Posterior cingulate gyrus (tissue), 11 donors: Measurements from ENCODE around the gene NDUFS7.
"Not testable (repeated sequence)": the region's sequence is repeated elsewhere in the genome, so short reads cannot be mapped to it uniquely, and the experiment has no call there.

Experiments used
- DNase-seq, 10 donors: peaks; one replicate each; pipeline versions ENCODE4 v3.0.0 to v3.0.0-alpha.2; 2020 to 2021; ENCODE audit warnings: mixed read lengths in 3 of 10
- intact Hi-C: fragments of 100-400 bp; cut with DNase I; formaldehyde crosslinking; loops from one replicate; pipeline ENCODE4 v1.15.1; 2023

Gene NDUFS7

DNA sequence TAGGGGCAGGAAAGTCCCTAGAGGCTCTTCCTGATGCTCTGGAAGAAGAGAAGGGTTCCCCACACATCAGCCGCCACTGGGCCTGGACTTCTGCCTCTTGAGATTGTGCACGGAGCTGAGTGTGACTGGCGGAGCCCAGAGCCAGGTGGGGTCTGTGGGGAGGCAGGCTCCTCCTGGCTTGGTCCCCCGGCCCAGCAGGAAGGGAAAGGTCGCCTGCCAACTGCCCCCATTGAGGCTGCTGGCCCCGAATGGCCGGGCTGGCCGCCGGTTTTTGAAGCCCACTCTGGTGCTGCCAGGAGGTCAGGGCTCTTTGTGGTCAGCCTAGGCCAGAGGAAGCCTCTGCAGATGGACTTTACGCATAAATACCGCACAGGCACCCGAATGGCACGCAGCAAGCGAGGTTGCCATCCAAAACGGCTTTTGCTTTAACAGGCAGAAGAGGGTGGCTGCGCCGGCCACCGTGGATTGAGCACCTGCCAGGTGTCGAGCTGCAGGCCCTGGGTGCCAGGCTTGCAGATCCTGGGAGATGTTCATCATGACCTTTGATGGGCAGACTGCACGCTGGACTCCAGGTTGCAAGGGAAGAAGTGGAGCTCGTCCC is 28.7 kb downstream of the NDUFS7 start:
- intact Hi-C loops, result no loop called here
- no peak for DNase-seq

- peak in 1 of 10 donors; percentile 78 for DNase-seq
- intact Hi-C loops, result no loop called here
Measured at GRCh38 chr19:1412995-1413800, 29.5 kb downstream of the NDUFS7 start.

DNA sequence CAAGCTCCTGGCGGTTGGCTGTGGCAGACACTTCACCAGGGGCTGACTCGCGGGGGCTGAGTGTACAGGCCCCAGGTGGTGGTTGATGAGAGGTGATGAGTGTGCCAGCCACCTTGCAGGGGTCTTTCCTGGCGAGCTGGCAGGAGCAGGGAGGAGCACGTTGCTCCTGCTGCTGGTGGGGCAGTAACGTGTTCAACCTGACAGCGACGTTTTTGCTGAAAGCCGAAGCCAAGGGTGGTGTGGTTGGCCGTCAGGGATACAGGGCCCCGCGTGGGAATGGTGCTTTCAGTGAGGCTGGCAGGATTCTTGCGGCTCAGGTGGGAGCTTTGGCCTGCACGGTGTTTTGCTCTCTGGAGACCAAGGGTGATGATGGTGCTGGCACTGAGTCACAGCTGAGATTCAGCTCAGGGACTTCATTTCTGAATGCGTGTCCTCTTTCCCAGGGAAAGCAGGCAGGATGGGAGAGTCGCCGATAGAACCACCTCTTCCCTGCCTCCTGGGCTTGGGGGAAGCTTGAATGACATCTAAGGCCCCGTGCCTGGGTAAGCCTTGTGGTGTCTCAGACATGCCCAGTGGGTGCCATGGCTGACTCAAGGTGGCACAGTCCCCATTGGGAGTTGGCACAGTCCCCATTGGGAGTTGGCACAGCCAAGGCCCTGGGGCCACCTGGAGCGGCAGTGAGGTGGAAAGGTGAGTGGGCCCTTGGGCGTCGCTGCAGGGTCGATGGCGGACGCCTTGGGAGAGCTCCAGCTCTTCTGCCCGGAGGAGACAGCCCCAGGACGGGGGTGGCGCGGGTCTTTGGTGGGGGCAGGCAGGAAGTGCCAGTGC is 32.5 kb downstream of the NDUFS7 start:
- intact Hi-C loops, result no loop called here
- peak in 1 of 10 donors; percentile 86 for DNase-seq

- intact Hi-C loops, result no loop called here
- peak in 1 of 10 donors; percentile 91 for DNase-seq
Measured at GRCh38 chr19:1417145-1417544, 33.4 kb downstream of the NDUFS7 start.

DNA sequence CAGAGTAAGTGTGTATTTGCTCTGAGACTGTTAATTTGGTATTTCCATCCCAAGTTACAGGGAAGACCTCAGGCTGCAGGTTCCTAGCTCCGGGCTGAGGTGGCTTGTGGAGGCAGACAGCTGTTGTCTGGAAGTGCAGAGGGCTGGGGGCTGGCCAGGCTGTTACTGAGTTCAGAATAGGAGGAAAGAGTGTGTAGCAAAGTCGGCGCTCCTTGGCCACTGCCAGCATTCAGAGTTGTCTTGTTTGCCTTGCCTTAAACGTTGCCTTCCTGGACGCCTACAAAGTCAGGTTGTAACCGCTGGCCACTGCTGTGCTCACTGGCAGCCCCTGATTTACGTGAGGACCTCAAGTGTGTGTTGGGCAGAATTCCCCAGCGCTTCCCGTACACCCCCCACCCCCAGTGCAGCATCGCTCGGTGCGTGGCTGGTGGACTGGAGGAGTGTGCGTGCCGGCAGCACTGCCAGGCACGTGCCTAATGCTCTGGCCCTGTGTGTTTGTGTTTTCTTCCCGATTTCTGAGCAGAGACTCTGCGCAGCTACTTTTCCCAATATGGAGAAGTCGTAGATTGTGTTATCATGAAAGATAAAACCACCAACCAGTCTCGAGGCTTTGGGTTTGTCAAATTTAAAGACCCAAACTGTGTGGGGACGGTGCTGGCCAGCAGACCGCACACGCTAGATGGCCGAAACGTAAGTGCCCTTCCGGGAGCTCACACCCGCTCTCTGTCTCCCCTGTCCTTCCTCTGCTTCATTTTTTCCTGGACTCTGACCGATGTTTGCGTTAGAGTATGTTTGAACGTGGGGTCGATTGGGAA is 34.2 kb downstream of the NDUFS7 start:
- intact Hi-C loops, result no loop called here
- DNase-seq, result peak in 1 of 10 donors; percentile 86

DNA sequence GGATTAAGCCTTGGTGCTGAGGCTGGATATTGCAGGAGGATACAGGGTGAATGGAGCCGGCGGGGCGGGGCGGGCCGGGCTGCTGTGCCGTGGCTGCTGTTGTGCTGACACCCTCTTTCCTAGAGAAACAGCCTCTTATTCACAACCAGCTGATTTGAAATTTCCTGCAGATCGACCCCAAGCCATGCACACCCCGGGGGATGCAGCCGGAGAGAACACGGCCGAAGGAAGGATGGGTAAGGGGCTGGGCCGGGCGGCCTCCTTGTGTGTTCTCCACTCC is 34.7 kb downstream of the NDUFS7 start:
- intact Hi-C loops, result no loop called here
- peak in 1 of 10 donors; percentile 85 for DNase-seq

DNA sequence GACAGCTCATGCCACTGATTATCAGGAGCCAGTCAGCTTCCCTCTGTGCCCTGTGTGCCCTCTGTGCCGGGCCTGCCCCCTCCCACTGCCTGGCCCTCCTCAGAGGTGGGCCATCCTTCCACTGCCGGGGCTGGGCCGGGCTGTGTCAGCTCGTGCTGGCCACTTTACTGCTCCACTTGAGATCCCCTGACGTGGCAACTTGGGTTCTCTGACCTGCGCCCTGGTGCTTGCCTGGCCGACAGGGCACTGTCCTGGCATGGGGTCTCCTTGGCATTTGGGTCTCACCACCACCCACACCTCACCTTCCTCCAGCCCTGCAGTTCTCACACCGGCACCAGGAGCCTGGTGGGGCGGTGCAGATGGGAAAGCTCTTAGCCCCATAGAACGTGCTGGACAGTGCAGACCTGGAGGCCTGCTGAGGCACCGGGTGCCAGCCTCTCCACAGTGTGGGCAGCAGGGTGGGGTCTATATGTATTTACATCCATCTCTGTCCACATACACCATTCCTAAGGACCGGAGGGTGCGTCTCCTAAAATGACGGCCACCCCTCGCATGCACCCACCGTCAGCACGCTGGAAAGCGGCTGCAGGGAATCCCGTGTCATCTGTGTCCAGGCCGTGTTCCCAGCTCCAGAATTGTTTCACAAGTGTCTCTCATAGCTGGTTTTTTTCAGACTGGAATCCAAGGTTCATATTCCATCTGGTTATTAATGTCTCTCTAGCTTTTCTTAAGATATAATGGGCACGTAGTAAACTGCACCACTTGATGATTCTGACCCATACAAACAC is 35.4 kb downstream of the NDUFS7 start:
- intact Hi-C loops, result no loop called here
- no peak for DNase-seq

DNA sequence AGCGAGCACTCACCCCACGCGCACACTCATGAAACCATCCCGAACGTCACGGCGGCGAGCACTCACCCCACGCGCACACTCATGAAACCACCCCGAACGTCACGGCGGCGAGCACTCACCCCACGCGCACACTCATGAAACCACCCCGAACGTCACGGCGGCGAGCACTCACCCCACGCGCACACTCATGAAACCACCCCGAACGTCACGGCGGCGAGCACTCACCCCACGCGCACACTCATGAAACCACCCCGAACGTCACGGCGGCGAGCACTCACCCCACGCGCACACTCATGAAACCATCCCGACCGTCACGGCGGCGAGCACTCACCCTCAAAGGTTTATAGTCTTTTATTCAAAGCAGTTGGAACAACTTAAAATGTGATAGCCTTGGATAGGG is 36.4 kb downstream of the NDUFS7 start:
- intact Hi-C loops, DNase-seq: not testable (repeated sequence)

GRCh38 chr19:1420590-1420989 is 36.9 kb downstream of the NDUFS7 start:
- no peak for DNase-seq
- intact Hi-C loops, result no loop called here

DNA sequence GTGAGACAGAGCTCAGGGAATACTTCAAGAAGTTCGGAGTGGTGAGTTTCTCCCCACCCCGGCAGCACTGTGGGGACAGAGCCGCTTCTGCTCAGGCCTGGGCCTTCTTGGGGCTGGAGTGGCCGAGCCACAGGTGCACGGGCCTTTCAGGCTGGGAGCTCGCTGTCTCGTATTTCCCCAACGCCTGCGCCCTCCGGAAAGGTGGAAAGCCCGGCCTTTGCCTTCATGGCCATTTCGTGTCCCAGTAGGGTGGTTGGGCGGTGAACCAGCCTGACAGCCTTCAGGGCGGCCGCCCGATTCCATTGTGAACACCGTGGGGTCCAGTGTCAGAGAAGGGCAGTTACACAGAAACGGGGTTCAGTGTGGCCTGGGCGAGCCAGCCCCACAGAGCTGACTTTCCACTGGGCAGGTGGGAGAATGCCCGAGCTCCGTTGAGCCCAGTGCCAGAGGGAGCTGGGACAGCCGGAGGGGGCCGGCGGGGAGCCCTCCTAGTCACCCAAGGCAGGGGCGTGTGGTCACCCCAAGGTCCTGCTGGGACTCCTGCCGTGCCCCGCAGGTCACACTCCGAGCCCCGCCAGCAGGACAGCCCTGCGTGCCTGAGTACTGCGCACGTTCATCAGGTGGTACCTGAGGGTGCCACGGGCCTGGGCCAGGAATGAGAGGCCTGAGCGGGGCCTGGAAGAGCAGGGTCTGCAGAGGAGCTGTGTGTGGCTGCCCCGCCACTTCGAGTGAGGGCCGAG is 37.7 kb downstream of the NDUFS7 start:
- intact Hi-C loops, result no loop called here
- no peak for DNase-seq

DNA sequence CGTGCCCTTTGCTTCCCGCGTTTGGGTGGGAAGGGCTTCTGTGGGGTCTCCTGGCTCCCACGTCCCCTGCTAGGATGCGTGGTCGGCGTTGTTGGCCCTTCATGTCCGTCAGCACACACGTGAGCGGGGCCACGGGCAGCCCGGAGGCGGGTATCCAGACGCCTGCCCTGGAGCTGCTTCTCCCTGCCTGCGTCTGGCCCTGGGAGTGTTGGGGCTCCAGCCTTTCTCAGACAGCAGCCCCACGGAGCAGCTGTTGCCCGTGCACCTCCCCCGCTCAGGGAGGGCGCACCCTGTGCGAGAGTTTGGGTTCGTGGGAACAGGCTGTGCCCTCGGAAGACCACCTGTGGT is 38.2 kb downstream of the NDUFS7 start:
- DNase-seq, result no peak
- intact Hi-C loops, result no loop called here

DNA sequence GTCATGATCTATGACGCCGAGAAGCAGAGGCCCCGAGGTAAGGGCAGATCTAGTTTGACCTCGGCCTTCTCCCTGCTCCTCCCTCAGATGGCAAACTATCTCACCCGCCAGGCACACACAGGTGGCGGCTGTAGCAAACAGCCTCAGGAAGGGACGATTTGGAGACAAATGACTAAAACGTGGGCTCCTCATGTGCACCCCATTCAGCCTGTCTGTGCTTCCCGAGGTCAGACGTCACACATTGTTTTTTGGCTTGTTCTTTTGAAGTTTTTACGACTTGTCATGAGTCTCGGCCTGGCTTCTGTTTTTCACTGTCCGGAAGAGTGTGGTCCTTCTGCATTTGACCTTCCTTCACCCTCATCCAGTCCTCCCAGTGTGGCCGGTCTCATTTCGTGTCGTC is 38.7 kb downstream of the NDUFS7 start:
- no peak for DNase-seq
- intact Hi-C loops, result no loop called here

DNA sequence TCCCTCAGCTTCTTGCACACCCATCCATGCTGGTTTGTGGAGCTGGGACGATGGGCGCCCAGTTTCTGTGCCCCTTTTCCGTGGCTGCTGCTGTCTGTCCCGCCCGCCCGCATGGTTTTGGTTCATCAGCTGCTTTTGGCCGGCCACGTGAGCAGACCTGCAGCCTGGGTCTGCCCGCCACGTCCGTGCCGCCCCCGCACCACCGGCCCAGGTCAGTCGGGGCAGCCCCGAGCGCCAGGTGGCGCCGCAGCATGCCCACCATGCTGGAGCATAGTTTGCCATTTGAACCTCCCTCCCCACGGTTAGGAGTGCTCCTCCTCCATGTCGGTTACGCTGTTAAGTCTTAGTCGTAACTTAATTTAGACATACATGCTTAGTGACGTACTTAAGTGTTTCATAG is 39.2 kb downstream of the NDUFS7 start:
- intact Hi-C loops, result no loop called here
- DNase-seq, result no peak

DNA sequence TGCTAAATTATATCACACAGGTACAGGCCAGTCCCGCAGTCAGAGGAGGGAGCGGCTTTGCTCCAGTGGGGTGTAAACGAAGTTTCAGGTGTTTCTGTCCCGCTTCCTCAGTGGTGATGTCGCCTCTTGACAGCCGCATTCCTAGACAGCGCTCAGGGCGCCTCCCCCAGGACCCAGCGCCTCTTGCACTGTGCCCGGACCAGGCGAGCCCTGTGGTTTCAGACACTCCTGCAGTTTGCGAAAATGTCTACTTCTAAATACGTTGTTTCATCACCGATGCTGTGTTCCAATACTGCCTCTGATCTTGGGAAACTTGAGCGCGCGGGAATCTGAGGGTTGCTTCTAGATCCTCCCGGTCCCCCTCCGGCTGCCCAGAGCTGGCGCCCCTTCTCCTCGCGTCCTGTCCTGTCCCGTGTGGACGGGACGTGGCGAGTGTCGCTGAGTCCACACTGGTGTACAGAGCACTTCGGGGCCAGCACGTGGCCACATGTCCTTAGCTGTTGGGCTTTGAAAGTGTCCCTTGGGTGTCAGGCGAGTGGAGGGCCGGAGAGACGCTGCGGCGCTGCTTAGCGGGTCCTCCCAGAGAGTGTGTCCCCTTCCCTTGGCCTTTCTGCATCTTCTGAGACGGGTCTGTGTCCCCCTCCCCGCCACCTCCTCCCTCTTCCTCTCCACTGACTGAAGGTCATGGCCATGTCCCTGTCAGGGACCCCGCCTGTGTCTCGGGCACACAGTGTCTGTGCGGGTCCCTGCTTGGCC is 39.9 kb downstream of the NDUFS7 start:
- intact Hi-C loops, result no loop called here
- no peak for DNase-seq

- DNase-seq, result no peak
- intact Hi-C loops, result no loop called here
Measured at GRCh38 chr19:1424192-1424955, 40.7 kb downstream of the NDUFS7 start.

GRCh38 chr19:1425102-1425837 is 41.6 kb downstream of the NDUFS7 start:
- DNase-seq, result no peak
- intact Hi-C loops, result no loop called here

GRCh38 chr19:1425902-1426301 is 42.2 kb downstream of the NDUFS7 start:
- no peak for DNase-seq
- intact Hi-C loops, result no loop called here
